Stimulated activated CD4-positive, alpha-beta T cell treated with anti-CD3 and anti-CD28 coated beads, TNF-alpha, amount 100 ng/mL, for 24 hours (primary cell): ENCODE measurements around the gene PHPT1.
"Not testable (repeated sequence)": the region's sequence is repeated elsewhere in the genome, so short reads cannot be mapped to it uniquely, and the experiment has no call there.

ENCODE experiments used
- DNase-seq, 3 experiments: peaks; one replicate each; pipeline ENCODE4 v3.0.0-alpha.2; 2020; ENCODE audit warnings: low read depth in 3 of 3

Gene PHPT1

DNA sequence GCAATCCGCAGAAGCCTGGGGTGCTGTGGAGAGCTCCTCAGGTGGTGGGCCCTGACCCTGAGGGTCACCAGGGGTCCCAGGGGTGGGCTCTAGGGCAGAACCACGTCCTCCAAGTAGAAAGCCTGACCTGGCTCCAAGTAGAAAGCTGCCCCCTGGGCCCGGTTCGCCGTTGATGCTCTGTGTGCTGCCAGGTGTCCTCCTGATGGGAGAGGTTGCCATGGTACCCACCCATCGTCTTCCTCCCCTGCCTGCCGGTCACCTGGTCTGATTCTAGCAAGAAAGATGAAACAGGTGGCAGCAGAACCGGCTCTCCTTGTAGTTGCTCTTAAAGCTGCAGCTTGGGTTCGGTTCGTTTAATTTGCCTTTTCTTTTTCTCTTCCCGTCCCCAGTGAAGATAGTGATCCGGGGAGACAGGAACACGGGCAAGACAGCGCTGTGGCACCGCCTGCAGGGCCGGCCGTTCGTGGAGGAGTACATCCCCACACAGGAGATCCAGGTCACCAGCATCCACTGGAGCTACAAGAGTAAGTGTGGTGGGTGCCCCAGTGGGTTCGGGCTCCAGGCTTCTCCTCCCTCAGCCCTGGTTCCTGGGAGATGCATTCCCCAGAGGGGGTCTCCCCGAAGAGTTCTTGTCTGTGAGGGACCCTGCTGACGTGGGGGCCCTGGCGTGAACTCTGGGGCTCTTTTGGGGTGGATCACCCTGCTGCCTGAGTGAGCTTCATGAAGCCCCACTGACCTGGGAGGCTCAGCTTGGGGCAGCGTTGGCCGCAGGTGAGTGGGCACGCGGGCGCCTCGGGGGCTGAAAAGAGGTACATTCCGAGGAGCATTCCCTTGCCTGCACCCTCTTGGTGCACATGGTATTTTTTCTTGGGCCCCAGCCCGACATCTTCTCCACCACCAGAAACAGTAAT is 25.8 kb upstream of the PHPT1 start:
- no peak for DNase-seq

- no peak for DNase-seq
Measured at GRCh38 chr9:136824496-136825225, 24.5 kb upstream of the PHPT1 start.

- DNase-seq = no peak
Measured at GRCh38 chr9:136825295-136826187, 23.7 kb upstream of the PHPT1 start.

DNA sequence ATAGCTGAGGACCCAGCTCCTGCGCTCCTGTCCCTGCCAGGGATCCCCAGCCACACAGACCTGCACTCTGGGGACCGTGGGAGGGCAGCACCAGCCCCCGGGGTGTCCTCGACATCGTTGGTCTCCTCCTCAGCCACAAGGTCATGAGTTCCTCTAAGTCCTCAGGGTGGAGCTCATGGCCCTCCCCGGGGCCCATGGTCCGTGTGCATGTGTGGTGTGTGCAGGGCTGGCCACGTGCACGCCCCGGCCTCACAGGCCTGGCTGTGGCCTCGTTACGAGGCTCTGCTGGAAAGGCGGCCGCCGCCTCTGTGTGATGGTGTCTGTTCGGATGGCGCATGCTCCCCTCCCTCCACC is 23.0 kb upstream of the PHPT1 start:
- DNase-seq = no peak

DNA sequence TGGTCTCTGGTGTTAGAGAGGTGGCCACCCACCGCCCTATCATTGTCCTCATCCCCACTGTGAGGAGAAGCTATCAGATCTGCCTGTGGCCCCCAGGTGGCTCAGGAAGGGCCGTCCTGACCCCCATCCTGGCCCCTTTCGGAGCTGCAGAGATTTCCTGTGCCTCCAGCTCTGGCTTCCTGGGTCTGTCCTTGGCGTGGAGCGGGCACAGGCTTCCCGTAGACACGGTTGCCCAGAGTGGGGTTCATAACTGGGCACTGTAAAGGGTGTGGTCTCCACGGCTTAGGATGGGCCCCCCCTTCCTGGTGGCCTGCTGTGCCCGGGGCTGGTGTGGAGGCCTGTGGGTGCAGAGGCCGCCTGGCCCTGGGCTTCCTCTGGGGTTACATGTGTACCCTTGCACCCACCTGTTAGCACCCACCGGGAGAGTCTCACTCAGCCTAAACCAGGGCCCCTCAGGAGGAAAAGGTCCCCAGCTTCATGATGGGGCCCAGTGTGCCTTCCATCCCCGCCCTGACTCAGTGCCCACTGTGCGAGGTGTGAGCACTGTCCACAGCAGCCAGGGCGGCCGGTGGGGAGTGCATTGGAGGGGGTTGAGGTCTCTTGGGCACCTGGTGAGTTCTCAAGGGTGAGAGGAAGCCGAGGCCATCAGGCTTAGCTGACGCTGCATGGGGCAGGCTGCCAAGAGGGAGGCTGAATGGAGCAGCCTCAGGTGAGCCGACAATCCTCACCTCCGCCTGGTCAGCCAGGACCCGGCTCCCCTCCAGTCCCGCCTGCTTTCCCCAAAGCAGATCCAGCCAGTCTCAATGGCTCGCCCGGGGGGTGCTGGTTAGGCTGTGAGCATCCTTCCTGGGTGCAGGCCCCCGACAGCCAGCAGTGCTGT is 22.3 kb upstream of the PHPT1 start:
- DNase-seq = no peak

DNA sequence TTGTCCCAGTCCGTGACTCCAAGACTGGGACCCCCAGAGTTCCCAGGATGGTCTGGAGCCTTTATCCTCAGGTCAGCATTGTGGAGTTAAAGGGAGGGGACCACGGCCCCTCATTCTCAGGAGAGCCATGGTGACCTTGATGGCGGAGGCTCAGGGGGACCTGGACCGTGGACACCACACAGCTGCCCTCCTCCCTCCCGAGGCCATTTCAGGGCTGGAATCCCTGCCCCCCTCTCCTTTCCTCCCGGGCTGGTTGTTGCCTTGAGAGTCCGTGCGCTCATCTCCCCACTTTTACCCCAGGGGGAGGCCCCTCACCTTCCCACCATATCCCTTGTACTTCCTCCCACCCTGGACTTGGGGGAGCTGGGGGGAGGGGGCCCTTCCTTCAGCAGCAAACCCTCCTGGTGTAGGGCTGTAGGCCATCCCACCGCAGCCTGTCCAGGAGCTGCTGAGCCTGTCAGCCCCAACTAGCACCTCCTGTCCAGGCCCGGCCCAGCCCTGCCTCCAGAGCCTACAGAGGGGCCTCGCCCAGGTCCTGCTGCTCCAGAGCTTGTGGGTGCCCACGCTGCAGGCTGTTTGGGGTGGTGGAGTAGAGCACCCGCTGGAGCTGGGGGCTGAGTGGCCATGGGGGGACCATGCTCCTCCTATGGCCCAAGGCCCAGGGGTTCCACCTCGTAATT is 21.3 kb upstream of the PHPT1 start:
- DNase-seq = no peak

- no peak for DNase-seq
Measured at GRCh38 chr9:136828474-136829140, 20.6 kb upstream of the PHPT1 start.

GRCh38 chr9:136829412-136829811 is 19.8 kb upstream of the PHPT1 start:
- DNase-seq = no peak

GRCh38 chr9:136829981-136830885 is 19.0 kb upstream of the PHPT1 start:
- DNase-seq = no peak

- DNase-seq = no peak
Measured at GRCh38 chr9:136831002-136831719, 18.0 kb upstream of the PHPT1 start.

DNA sequence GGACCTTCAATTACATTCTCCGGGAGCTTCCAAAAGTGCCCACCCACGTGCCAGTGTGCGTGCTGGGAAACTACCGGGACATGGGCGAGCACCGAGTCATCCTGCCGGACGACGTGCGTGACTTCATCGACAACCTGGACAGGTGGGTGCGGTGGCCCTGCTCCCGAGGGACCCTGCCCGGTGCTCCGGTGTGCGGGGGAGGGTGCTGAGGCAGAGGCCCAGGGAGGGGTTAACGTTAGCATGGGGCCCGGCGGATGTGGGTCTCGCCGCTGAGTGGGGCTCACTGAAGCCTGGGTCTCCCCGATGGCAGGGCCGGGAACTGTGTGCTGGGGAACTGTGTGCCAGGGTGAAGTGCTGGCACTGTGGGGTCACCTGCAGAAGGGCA is 17.5 kb upstream of the PHPT1 start:
- DNase-seq = no peak

- no peak for DNase-seq
Measured at GRCh38 chr9:136832581-136832980, 16.6 kb upstream of the PHPT1 start.

DNA sequence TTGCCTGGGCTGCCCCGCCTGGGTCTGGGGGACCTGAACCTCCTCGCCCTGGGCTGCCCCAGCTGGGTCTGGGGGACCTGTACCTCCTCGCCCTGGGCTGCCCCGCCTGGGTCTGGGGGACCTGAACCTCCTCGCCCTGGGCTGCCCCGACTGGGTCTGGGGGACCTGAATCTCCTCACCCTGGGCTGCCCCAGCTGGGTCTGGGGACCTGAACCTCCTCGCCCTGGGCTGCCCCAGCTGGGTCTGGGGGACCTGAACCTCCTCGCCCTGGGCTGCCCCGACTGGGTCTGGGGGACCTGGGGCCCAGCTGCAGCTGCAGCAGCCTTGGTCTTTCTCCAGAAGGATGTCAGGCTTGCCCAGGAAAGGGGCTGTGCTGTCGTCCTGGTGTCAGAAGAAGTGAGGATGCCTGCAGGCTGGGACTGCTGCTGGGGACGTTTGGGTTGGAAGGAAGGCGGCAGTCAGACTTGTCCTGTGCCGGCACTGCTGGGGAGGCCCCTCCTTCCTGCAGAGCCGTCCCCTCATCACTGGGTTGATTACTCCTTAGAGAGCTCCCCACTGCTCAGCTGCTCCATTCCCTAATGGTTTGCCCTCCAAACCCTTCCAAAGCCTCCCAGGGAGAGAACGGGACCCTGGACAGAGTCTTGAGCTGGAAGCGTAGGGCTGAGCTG is 15.7 kb upstream of the PHPT1 start:
- not testable (repeated sequence) for DNase-seq

DNA sequence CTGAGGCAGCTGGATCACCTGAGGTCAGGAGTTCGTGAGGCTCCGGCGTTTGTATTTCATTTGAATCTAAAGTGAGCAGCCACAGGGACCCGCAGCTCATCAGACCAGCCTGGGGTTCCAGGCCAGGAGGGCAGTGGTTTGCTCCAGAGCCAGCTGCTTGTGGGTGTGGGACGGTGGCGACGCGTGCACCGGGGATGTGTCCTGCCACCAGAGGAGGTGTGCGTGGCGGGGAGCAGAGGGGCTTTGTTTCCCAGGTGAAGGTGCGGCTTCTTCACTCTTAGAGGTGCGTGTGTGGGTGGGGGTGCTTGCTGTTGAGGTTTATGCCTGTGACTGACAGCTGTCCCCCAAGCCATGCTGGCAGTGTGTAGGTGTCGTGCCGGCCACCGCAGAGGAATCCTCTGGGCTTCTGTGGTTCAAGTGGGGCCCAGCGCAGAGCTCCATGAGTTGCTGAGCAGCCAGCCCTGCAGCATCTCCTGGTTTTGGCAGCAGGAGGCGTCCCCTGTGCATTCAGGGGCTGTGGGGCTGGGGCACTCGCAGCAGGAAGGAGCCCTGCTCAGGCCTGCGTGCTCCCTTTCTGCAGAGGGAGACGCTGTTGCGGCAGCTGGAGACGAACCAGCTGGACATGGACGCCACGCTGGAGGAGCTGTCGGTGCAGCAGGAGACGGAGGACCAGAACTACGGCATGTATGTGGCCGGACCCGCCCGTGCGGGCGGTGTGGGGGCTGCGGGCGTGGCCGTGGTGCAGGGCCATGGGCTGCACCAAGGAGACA is 13.9 kb upstream of the PHPT1 start:
- DNase-seq = no peak

DNA sequence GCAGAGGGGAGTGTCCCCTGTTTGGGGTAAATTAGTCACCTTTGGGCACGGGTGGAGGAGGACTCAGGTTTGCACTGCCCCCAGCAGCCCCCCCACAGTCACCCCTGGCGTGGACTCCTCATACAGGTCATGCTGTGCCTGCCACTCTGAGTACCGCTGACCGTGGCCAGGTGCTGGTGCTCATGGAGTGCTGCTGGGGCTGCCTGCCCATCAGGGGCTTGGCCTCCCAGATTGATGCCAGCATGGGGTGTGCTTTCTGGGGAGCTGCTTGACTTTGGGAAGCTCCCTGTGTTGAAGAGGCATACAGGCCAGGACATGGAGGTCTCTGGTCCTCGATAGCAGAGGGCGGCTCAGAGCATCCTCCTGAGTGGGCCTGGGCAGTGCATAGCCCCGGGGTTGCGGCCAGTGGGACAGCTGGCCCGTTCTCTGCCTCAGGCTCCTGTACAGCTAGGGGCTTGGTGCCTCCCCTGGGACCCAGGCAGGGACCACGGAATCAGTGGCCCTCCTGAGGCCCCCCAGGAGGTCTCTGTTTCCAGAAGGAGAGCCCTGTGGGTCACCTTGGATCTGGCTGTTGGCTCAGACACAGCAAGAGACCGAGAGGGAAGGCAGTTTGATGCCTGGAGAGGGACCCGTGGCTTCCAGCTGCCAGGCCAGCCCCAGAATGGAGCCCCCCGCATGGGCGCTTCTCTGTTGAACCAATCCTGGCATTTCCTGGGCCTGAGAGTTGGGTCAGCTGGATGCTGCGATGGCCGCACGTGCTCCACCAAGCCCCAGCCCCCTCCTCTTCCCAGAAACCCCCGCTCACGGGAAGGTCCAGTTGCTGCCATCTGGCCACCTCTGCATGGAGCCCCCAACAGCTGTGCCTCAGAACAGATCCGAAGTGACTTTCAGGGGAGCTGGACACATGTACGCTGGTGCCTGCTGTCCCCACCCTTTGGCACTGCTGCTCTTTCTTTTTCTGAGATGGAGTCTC is 13.0 kb upstream of the PHPT1 start:
- DNase-seq = no peak
